Thyroid gland (tissue), 4 donors: ENCODE measurements around the gene TCERG1L. TPM values are rescaled to one million over a fixed set of nuclear protein-coding genes. Genes with fewer than 3 reads are reported as not detected.

ENCODE experiments used
- DNase-seq, 2 donors: peaks; one replicate each; pipeline ENCODE4 v3.0.0-alpha.2; 2019
- H3K27ac ChIP-seq, 3 donors: fragments of 200-600 bp; sonication (generic); 1 replicate in 2 of 3; 2 replicates in 1 of 3; pipeline ENCODE4 v1.5.1; 2016 to 2019; ENCODE audit warnings: mild to moderate bottlenecking in 1 of 3, moderate library complexity in 1 of 3
- H3K27me3 ChIP-seq: fragments of 200-600 bp; sonication (generic); one replicate; pipeline ENCODE4 v1.5.1; 2019
- H3K36me3 ChIP-seq, 2 donors: fragments of 200-600 bp; sonication (generic); one replicate each; pipeline ENCODE4 v1.5.1; 2016 to 2019
- H3K4me1 ChIP-seq, 2 donors: fragments of 200-600 bp; sonication (generic); one replicate each; pipeline ENCODE4 v1.5.1; 2017 to 2019
- H3K4me3 ChIP-seq, 3 donors: fragments of 200-600 bp; sonication (generic); replicated peaks in 1 of 3; 1 replicate in 2 of 3; 2 replicates in 1 of 3; pipeline ENCODE4 v1.5.1; 2016; ENCODE audit warnings: mild to moderate bottlenecking in 1 of 3
- H3K9me3 ChIP-seq: fragments of 200-600 bp; sonication (generic); one replicate; pipeline ENCODE4 v1.5.1; 2017
- POLR2A ChIP-seq, 2 donors: fragments of 450-650 bp; IDR thresholded peaks; one replicate each; pipeline ENCODE4 v1.6.1; 2017; ENCODE audit warnings: antibody characterized with exemption in 2 of 2, mild to moderate bottlenecking in 2 of 2, moderate library complexity in 1 of 2
- WGBS, 2 donors: methylation state at CpG; one replicate each; pipeline ENCODE4 v1.1.5; 2017; 5-methylcytosine and 5-hydroxymethylcytosine counted together
- intact Hi-C: fragments of 100-400 bp; cut with DNase I; formaldehyde crosslinking; loops from one replicate; pipeline ENCODE4 v1.15.1; 2023
- total RNA-seq, 4 donors: library from RNA; depleted of rRNA; stranded (reverse); fragments of >200 nt; gene quantifications; one replicate each; pipeline ENCODE4 v1.2.3, GENCODE V29; 2016
- TF ChIP-seq, protein P1 (sequence below), 6 experiments: fragments of 200-600 bp in 3 of 6; fragments of 450-650 bp in 3 of 6; sonication (generic) in 3 of 6; IDR thresholded peaks; one replicate each; pipeline ENCODE4 v1.5.1; 2016 to 2019; ENCODE audit warnings: antibody characterized with exemption in 6 of 6, mild to moderate bottlenecking in 2 of 6, inconsistent platforms in 1 of 6, moderate library complexity in 1 of 6

TCERG1L gene
- total RNA-seq, 4 donors from 2014 or later = 4.3 to 23.6 (median 8.2) TPM

DNA sequence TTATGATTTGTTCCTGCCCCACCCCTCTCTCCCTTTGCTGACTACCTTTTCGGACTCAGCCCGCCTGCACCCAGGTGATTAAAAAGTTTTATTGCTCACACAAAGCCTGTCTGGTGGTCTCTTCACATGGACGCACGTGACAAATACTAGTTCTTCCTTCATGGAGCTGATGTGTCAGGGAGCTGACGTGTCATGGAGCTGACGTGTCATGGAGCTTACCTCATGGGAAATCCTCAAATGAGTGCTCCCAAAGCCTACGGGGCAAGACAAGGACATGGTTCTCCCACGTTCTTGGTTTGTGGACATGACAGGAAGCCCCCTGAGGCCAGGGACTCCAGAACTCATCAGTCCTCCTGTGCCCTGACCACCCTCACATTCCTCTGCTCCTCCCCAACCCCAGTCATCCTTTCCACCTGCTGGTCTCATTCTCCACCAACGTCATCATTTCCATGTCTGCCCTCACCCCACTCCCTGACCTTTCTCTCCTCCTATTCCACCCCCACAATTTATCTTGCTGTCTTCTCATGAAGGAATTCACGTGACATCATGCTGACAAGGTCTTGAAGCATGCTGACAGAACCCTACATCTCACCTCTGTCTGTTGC, 261.3 kb downstream of the TCERG1L start:
- no peak overlapping the region for H3K4me3 ChIP-seq
- H3K9me3 ChIP-seq = no peaks in the 10 kb centered on the region
- no peak overlapping the region for H3K27ac ChIP-seq
- no peaks in the 10 kb centered on the region for H3K27me3 ChIP-seq
- no peak for TF ChIP-seq POLR2A (IDR thresholded peaks at IDR 0.05)
- TF ChIP-seq, protein P1, sequence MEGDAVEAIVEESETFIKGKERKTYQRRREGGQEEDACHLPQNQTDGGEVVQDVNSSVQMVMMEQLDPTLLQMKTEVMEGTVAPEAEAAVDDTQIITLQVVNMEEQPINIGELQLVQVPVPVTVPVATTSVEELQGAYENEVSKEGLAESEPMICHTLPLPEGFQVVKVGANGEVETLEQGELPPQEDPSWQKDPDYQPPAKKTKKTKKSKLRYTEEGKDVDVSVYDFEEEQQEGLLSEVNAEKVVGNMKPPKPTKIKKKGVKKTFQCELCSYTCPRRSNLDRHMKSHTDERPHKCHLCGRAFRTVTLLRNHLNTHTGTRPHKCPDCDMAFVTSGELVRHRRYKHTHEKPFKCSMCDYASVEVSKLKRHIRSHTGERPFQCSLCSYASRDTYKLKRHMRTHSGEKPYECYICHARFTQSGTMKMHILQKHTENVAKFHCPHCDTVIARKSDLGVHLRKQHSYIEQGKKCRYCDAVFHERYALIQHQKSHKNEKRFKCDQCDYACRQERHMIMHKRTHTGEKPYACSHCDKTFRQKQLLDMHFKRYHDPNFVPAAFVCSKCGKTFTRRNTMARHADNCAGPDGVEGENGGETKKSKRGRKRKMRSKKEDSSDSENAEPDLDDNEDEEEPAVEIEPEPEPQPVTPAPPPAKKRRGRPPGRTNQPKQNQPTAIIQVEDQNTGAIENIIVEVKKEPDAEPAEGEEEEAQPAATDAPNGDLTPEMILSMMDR (IDR thresholded peaks at IDR 0.05) = no peak
- no peak for DNase-seq
- WGBS, 2 donors = 81 to 86% methylated on average over 10 of the region's 10 CpGs
- intact Hi-C loops = no loop called here
- H3K4me1 ChIP-seq = peaks cover 5 to 10% of the 10 kb centered on the region in 2 donors
- no peaks in the 10 kb centered on the region for H3K36me3 ChIP-seq

DNA sequence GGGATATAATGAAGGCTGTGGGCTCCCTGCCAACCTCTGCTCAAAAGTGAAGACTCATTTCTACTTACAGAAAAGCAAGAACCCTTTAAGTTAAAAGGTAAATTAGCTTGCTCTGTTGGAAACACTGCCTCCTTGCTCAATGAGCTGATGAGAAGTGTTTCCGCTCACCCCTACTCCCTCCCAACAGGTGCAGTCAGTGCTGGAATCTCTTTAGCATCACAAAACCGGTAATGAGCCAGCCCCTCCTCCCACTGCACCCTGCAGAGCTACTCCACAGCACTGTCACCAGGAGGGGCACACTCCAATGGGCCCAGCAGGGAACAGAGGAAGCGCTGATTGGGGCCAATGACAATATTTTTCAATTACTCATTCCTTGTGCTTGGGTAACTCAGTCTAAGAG, 262.5 kb downstream of the TCERG1L start:
- no peaks in the 10 kb centered on the region for H3K9me3 ChIP-seq
- no peak for TF ChIP-seq POLR2A (IDR thresholded peaks at IDR 0.05)
- TF ChIP-seq, protein P1 (IDR thresholded peaks at IDR 0.05) = no peak
- H3K36me3 ChIP-seq = no peaks in the 10 kb centered on the region
- DNase-seq = peak; percentile 73 to 74
- H3K4me1 ChIP-seq = peaks cover 5 to 10% of the 10 kb centered on the region in 2 donors
- H3K4me3 ChIP-seq = no peak overlapping the region
- H3K27me3 ChIP-seq = no peaks in the 10 kb centered on the region
- intact Hi-C loops = no loop called here
- 5 to 13% methylated on average over 3 of the region's 3 CpGs for WGBS, 2 donors
- no peak overlapping the region for H3K27ac ChIP-seq

DNA sequence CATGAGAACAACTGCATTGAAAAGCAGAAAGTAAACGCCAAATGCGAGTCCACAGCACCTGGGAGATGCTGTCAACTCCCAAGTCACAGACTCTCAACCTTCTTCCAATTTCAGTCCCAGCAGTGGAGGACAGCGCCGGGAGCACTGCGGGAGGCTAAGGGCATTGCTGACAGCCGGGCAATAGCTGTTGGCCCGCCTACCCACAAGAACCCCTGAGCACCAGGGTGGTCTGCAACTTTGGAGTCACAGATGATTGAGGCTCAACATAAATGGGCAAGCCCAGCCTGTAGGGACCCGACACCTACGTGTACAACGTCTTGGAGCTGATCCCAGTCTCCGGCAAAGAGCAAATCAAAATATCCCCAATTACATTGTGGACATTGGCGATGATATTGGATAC, 262.9 kb downstream of the TCERG1L start:
- intact Hi-C loops = no loop called here
- H3K27me3 ChIP-seq = no peaks in the 10 kb centered on the region
- WGBS, 2 donors = 18 to 22% methylated on average over 8 to 12 of the region's 12 CpGs
- peaks cover 5 to 10% of the 10 kb centered on the region in 2 donors for H3K4me1 ChIP-seq
- DNase-seq = peak in 1 of 2 donors; percentile 5
- no peaks in the 10 kb centered on the region for H3K36me3 ChIP-seq
- H3K4me3 ChIP-seq = no peak overlapping the region
- no peak overlapping the region for H3K27ac ChIP-seq
- TF ChIP-seq, protein P1 (IDR thresholded peaks at IDR 0.05) = no peak
- TF ChIP-seq POLR2A (IDR thresholded peaks at IDR 0.05) = no peak
- H3K9me3 ChIP-seq = no peaks in the 10 kb centered on the region

DNA sequence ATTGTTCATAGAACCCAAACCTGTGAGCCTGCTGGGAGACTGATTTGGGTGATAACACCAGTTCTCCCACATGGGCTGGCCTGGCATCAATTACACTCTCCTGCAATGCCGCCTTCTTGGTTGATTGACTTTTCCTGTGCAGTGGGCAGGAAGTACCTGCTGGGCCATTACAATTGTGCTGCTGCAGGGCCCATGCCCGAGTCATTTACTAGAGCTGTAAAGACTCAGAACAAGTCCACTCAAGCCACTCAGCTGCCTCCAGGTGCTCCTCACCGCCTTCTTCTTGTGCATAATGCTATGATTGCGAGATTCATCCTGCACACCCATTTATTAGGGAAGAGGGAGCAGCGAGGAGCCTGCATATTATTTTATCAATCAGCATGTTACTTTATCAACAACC, 264.0 kb downstream of the TCERG1L start:
- intact Hi-C loops = no loop called here
- Histone ChIP-seq H3K9me3 (no peaks in the 10 kb centered on the region), H3K36me3 (no peaks in the 10 kb centered on the region), H3K27ac (no peak overlapping the region), H3K27me3 (no peaks in the 10 kb centered on the region), H3K4me1 (peaks cover 5 to 15% of the 10 kb centered on the region in 2 donors), H3K4me3 (no peak overlapping the region)
- no peak for TF ChIP-seq POLR2A (IDR thresholded peaks at IDR 0.05)
- peak in 1 of 2 donors; percentile 7 for DNase-seq
- 48 to 72% methylated on average over 5 of the region's 5 CpGs for WGBS, 2 donors

DNA sequence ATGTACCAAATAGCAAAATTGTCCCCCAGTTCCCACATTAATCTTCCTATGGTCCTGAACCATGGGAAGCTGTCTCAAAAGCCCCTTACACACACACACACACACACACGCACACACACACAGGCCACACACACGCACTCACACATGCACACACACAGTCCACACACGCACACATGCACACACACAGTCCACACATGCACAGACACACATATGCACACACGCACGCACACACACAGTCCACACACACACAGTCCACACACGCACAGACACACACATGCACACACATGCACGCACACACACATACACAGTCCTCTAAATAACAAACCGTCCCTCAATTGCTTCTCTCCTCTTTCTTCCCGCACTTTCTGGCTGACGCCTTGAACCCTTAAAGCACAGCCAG, 265.3 kb downstream of the TCERG1L start:
- Histone ChIP-seq H3K4me1 (peaks cover 5 to 15% of the 10 kb centered on the region in 2 donors), H3K36me3 (no peaks in the 10 kb centered on the region)
- WGBS, 2 donors = 86 to 91% methylated on average over 10 of the region's 10 CpGs

More for the DNA sequence above, 265.3 kb downstream of the TCERG1L start:
- TF ChIP-seq, protein P1 (IDR thresholded peaks at IDR 0.05) = no peak
- TF ChIP-seq POLR2A (IDR thresholded peaks at IDR 0.05) = no peak
- Histone ChIP-seq H3K27ac (no peak overlapping the region), H3K27me3 (no peaks in the 10 kb centered on the region), H3K9me3 (no peaks in the 10 kb centered on the region), H3K4me3 (no peak overlapping the region)
- intact Hi-C loops = no loop called here
- DNase-seq = no peak
